GM13977 (cell line): Measurements from ENCODE around the gene PKN3.
A peak's percentile ranks its signal among the peaks of the same experiment; 100 is the strongest.
"Not testable (repeated sequence)": the region's sequence is repeated elsewhere in the genome, so short reads cannot be mapped to it uniquely, and the experiment has no call there.

ENCODE experiments used
- DNase-seq: peaks from one replicate; pipeline ENCODE4 v3.0.0; 2012; ENCODE audit warnings: low spot score
- in situ Hi-C: fragments of 300-500 bp; cut with MboI; formaldehyde crosslinking; loops from one replicate; pipeline ENCODE4 v1.12.0; 2022; ENCODE audit warnings: low sequenced_read_pairs, low pct_unique_long_range_greater_than_20kb, mixed read lengths, inconsistent platforms; ENCODE audit not compliant: unreplicated experiment
- TF ChIP-seq, protein P1 (sequence below): IDR thresholded peaks from 2 replicates; pipeline ENCODE4 v1.5.1; 2012; ENCODE audit warnings: mild to moderate bottlenecking, control low read depth; ENCODE audit not compliant: insufficient read depth; ENCODE audit errors: extremely low read depth, missing control alignments

The PKN3 gene

DNA sequence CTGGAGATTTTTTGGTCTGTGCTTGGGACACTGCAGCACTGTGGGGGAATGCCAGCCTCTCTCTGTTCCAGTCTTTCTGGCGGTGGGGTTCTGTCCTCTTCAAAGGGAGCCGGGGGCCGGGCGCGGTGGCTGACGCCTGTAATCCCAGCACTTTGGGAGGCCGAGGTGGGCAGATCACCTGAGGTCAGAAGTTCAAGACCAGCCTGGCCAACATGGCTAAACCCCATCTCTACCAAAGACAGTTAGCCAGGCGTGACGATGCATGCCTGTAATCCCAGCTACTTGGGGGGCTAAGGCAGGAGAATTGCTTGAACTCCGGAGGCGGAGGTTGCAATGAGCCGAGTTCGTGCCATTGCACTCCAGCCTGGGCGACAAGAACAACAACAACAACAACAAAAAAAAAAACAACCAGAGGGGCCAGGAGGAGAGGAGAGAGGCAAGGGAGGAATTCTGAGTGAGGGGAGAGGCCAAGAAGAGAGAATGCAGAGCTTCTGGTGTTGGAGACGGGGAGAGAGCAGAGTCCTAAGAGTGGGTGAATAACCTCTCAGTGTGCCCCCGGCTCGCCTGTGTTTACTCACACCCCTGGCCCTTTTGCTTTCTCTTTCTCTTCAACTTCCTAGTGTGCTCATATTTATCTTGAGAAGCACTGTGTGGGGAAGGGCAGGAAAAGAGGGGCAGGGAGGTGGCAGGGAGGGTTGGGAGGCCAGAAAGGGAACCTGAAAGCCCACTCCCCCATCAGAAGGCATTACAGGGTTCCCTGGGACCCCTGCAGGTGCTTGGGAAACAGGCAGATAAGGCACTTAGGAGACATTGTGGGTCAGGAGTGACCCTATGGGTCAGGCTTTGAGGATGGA lies 16.4 kb upstream of the PKN3 start:
- in situ Hi-C loops: no loop called here
- TF ChIP-seq, protein P1, sequence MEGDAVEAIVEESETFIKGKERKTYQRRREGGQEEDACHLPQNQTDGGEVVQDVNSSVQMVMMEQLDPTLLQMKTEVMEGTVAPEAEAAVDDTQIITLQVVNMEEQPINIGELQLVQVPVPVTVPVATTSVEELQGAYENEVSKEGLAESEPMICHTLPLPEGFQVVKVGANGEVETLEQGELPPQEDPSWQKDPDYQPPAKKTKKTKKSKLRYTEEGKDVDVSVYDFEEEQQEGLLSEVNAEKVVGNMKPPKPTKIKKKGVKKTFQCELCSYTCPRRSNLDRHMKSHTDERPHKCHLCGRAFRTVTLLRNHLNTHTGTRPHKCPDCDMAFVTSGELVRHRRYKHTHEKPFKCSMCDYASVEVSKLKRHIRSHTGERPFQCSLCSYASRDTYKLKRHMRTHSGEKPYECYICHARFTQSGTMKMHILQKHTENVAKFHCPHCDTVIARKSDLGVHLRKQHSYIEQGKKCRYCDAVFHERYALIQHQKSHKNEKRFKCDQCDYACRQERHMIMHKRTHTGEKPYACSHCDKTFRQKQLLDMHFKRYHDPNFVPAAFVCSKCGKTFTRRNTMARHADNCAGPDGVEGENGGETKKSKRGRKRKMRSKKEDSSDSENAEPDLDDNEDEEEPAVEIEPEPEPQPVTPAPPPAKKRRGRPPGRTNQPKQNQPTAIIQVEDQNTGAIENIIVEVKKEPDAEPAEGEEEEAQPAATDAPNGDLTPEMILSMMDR: no peak
- DNase-seq: peak; percentile 64

DNA sequence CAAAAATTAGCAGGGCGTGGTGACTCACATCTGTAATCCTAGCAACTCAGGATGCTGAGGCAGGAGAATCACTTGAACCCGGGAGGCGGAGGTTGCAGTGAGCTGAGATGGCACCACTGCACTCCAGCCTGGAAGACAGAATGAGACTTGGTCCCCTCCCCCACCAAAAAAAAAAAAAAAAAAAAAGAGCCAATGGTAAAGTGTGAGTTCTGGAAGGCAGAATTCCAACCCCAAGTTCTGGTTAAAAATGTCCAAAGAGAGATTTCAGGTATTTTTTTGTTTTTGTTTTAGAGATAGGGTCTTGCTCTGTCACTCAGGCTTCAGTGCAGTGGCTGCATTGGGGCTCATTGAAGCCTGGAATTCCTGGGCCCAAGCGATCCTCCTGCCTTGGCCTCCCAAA lies 14.8 kb upstream of the PKN3 start:
- DNase-seq: no peak
- in situ Hi-C loops: no loop called here
- TF ChIP-seq, protein P1: no peak

DNA sequence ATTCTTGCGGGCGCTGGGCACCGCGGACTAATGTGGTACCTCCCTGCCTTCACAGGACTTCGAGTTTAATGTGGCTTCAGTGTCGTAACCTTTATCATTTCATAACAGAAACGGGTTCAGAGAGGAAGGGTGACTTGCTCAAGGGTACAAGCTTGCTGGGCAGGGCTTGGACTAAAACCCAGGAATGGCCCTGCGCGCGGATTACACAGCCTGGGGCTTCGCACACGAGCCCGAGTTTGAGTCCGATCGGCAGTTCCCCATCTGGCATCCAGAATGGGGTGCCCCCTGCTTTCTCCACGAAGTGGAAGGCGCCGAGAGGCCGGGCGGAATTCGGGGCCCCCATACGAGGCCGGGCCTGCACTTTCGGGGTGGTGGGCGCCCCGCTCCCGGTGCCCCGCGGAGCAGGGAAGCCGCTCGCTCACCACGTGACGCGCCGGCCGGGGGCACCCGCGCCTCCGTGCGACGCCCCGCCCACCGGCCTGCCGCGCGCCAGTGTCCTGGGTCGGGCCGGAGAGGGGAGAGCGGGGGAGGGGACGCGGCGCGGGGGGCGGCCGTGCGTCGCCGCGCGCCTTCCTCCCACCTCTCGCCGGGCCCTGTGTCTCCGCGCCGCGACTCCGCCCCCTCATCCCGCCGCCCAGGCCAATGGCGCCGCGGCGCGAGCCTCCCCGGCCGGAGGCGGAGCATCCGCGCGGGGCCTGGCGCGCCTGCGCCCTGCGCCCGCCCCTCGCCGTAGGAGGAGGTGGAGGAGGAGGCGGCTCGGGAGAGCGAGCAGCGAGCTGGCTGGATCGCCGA lies 13.6 kb upstream of the PKN3 start, which contains the start of gene SET:
TSS of gene SET (plus strand) at position 722 of the 792 bp plus-strand sequence. CDS start 361 bp downstream, outside the sequence.
- DNase-seq: peak; percentile 100
- TF ChIP-seq, protein P1: no peak
- in situ Hi-C loops: no loop called here

DNA sequence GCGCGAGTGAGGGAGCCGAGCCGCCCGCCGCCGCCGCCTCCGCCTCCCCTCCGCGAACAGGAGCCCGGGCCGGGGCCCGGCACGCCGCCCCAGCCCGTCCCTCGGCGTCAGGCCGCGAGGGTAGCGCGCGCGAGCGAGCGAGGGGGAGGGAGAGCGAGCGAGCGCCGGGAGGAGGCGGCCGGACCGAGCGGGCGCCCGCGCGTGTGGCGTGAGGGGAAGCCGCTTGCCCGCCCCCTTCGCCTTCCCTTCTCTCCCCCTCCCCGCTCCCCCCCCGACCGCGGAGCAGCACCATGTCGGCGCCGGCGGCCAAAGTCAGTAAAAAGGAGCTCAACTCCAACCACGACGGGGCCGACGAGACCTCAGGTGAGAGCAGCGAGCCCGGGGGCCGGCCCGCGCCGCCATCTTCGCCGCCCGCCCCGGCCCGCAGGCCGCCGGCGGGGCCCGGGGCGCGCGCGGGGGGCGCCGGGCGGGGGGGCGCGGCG lies 13.0 kb upstream of the PKN3 start:
- in situ Hi-C loops: no loop called here
- no peak for DNase-seq
- TF ChIP-seq, protein P1: no peak

DNA sequence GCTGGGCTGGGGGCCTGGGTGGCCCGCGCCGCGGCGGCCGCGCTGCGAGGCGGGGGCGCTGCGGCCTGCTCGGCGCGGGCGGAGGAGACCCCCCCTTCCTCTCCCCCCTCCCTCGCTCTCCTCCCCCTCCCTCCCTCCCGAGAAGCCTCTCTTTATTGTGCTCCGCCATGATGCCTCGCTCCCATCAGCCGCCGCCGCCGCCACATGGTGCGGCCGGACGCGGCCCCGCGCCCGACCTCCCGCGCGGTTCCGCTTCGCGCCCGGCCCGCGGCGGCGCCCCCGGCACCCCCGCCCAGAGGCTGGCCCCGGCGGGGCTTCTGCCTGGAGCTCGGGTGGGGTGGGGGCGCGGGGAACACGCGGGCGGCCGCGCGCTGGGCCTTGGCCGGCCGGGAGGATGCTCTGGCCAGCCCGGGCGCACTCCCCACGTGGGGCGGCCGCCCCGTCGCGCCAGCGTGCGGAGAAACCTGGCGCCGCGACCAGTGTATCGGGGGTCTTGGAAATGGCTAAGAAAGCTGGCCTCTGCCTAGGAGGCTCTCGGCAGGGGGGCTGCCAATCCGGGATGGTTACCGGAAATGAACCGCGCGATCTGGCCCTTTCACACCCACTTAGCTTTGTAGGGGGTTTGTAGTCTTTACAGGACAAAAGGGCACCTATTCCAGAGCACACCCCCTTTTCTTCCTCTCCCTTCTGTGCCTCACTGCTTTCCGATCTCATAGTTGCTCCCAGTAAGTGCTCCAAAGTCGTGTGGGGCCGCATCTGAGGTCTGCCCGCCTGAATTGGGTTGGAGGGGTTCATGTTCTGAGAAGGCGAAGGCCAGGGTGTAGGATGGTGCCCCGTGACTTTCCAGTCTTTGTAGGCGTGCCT lies 12.3 kb upstream of the PKN3 start:
- TF ChIP-seq, protein P1: no peak
- in situ Hi-C loops: no loop called here
- DNase-seq: peak; percentile 90

DNA sequence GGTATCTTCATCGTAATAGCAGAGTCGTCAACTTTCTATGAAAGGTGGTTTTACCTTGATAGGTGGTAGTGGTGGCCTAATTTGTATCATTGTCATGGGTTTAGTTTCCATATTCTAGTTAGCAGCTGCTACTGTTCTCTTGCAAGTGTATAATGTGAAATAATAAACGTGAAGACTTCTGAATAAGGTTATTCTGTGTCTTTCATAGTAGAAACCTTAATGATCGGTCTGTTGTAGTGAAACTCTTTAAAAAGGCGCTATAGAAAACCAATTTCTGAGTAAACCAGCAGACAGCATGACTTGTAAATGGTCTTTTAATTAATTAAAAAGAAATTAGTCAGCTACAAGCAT lies 11.6 kb upstream of the PKN3 start:
- in situ Hi-C loops: no loop called here
- TF ChIP-seq, protein P1: no peak
- DNase-seq: peak; percentile 12

DNA sequence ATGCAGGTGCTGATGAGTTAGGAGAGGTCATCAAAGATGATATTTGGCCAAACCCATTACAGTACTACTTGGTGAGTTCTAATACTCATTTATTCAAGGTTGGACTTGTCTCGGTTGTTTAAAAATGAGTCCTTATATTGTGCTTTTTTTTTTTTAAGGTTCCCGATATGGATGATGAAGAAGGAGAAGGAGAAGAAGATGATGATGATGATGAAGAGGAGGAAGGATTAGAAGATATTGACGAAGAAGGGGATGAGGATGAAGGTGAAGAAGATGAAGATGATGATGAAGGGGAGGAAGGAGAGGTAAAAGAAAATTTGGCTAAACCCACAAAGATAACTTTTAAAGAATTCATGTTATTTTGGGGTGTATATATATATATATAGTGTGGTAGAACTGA lies 8.6 kb upstream of the PKN3 start:
- DNase-seq, in situ Hi-C loops: not testable (repeated sequence)
